Effector memory CD8-positive, alpha-beta T cell (primary cell): ENCODE results near the gene PTPRE.

Experiments
- ATAC-seq: fragments of 150-1000 bp; cut with Tn5 transposase; replicated peaks from 2 replicates; pipeline ENCODE4 v1.10.0; 2021; ENCODE audit warnings: mild to moderate bottlenecking, moderate library complexity
- DNase-seq, 3 experiments: peaks; one replicate each; pipeline ENCODE4 v3.0.0; 2021
- H3K27ac Mint-ChIP-seq, 2 donors: one replicate each; pipeline ENCODE4 v1.8.0; 2022; ENCODE audit warnings: mild to moderate bottlenecking in 2 of 2, mixed read lengths in 2 of 2, moderate library complexity in 2 of 2
- H3K27me3 Mint-ChIP-seq, 2 donors: one replicate each; pipeline ENCODE4 v1.8.0; 2022; ENCODE audit warnings: mixed read lengths in 2 of 2
- H3K36me3 Mint-ChIP-seq: one replicate; pipeline ENCODE4 v1.8.0; 2022; ENCODE audit warnings: mild to moderate bottlenecking, moderate library complexity, mixed read lengths; ENCODE audit not compliant: insufficient read depth
- H3K4me1 Mint-ChIP-seq, 2 donors: one replicate each; pipeline ENCODE4 v1.8.0; 2022; ENCODE audit warnings: low read depth in 2 of 2, mixed read lengths in 2 of 2
- H3K4me3 Mint-ChIP-seq, 2 donors: one replicate each; pipeline ENCODE4 v1.8.0; 2022; ENCODE audit warnings: mild to moderate bottlenecking in 2 of 2, mixed read lengths in 2 of 2, moderate library complexity in 2 of 2
- H3K9me3 Mint-ChIP-seq, 2 donors: one replicate each; pipeline ENCODE4 v1.8.0; 2022; ENCODE audit warnings: mixed read lengths in 2 of 2

PTPRE gene

DNA sequence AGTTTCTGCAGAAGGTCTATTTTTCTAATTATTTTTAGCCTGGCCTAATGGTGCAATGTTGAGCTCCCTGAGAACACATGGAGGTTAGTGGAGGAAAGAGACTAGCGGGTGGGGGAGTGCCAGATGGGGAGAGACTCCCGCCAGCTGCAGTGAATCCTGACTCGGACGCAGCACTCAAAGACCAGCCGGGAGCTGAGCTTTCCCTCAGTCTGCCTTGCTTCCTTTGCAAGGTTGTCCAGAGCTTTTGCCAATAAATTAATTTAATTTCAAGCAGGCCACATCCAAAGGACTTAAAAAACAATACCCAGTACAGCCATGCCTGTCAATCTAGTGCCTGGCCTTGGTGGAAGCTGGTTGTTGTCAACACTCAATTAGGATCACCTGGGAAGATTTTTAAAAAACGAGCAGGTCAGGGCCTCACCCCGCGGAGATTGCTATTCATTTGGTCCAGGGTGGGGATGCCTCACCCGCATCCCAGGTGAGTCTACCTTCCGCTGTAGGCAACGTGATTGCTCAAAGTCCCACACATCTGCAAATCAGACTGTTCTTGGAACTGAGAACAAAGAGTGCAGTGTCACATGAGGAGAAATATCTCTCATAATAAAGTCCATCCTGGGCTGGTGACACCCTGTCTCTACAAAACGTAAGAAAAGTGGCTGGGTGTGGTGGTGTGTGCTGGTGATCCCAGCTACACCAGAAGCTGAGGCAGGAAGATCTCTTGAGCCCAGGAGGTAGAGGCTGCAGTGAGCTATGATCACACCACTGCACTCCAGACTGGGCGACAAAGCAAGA is 18.2 kb upstream of the PTPRE start:
- ATAC-seq (no peak), DNase-seq (no peak)
- Mint-ChIP-seq H3K27ac (no peak overlapping the region), H3K4me1 (no peaks in the 10 kb centered on the region), H3K4me3 (no peak overlapping the region), H3K9me3 (no peaks in the 10 kb centered on the region), H3K36me3 (no peaks in the 10 kb centered on the region), H3K27me3 (peaks cover 20 to 46% of the 10 kb centered on the region in 2 donors)

DNA sequence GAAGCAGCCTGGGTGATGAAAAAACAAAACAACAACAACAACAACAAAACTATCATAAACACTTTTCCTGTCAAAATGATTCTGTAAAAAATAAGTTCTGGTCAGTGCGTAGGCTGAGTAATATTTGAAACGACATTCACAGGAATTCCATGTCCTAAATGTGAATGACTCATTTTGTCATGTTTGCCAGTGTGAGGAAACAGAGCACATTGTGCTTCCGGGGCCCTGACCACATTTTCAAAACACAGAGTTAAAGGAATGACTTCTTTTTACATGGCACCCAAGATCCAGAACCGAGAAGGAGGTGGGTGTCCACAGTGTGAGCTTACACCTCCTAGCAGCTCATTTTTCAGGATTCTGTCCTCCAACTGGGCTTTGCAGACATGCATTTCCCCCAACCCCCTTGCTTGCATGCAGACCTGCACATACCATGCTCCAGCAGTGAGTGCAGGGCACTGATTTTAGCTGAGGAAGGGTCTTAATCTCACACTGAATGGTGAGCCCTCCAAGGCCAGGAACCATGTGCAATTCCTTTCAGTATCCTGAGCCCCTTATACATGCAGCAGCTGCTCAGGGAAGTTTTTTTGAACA is 17.2 kb upstream of the PTPRE start:
- Mint-ChIP-seq H3K4me3 (no peak overlapping the region), H3K36me3 (no peaks in the 10 kb centered on the region)
- no peak for DNase-seq

DNA sequence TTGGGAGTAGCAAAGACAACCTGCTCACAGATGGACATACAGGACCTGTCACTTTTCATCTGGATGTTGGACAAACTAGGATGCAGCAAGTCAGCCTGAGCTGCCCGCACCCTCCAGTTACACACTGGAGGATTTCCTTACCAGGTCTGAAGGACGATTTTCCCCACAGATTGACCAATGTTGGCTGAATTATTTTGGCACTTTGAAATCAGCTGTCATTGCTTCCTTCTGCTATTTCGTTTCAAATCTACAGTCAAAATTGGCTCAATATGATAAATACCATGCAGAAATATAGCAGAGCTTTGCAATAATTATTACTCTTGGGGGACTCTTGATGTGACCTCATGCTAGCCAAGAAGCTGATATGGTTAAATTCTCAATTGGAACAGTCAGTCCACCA is 16.7 kb upstream of the PTPRE start:
- Mint-ChIP-seq H3K36me3 (no peaks in the 10 kb centered on the region), H3K9me3 (no peaks in the 10 kb centered on the region), H3K4me1 (no peaks in the 10 kb centered on the region), H3K27me3 (peaks cover 22 to 59% of the 10 kb centered on the region in 2 donors), H3K4me3 (no peak overlapping the region), H3K27ac (no peak overlapping the region)
- no peak for DNase-seq
- no peak for ATAC-seq

More for the DNA sequence above, 17.2 kb upstream of the PTPRE start:
- no peak overlapping the region for H3K27ac Mint-ChIP-seq
- ATAC-seq, result no peak
- H3K4me1 Mint-ChIP-seq, result no peaks in the 10 kb centered on the region
- H3K9me3 Mint-ChIP-seq, result no peaks in the 10 kb centered on the region
- peaks cover 23 to 54% of the 10 kb centered on the region in 2 donors for H3K27me3 Mint-ChIP-seq

DNA sequence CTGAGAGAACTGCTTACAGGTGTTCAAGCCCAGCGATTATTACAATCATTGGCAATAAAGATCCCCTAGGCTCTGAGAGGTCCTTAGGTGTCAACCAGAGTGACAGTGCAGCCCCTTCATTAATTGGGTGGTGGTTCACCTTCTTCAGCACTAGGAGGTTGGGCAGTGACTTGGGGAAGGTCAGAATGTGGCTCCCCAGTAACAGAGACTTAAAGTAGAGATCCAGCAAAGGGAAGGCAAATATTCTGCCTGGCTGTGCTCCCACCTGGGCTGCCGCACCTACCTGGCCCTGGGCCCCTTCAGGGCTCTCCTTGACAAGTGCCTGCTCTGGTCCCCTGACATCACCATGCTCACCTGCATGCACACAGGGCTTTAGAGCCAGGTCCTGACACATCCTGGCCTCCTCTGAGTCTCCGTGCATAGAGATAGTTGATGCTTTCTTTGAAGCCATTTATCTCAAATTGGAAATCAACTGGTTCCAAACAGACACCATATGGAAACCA is 16.0 kb upstream of the PTPRE start:
- ATAC-seq (no peak), DNase-seq (no peak)
- Mint-ChIP-seq H3K9me3 (no peaks in the 10 kb centered on the region), H3K27ac (no peak overlapping the region), H3K27me3 (peaks cover 17 to 60% of the 10 kb centered on the region in 2 donors), H3K36me3 (no peaks in the 10 kb centered on the region), H3K4me1 (no peaks in the 10 kb centered on the region), H3K4me3 (no peak overlapping the region)

DNA sequence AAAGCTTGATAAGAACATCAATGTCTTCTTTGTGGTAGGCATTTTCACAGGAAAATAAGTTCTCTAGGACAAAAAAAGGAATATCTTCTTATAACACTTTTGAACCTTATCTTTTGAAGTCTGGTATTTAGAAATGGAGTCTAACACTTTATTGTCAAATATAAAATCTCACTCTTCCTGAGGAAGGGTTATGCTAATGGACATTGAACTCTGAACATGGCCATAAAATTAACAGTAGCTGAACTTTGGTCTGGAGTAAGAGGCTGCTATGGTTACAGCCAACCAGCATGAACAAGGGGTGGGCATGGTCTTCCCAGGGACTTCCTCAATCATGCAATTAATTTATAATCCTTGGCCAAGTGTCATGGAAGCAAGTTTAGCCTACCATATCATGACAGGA is 14.2 kb upstream of the PTPRE start, which contains the start of gene CLRN3:
TSS of gene CLRN3 (minus strand) at position 199 of the 400 bp plus-strand sequence. CDS start at position 42, 157 bp downstream.
- Mint-ChIP-seq H3K27me3 (peaks cover 14 to 43% of the 10 kb centered on the region in 2 donors), H3K4me3 (no peak within 1 kb of the TSS), H3K4me1 (no peaks in the 10 kb centered on the region), H3K36me3 (no peaks in the 10 kb centered on the region), H3K27ac (no peak within 1 kb of the TSS), H3K9me3 (no peaks in the 10 kb centered on the region)
- DNase-seq (no peak), ATAC-seq (no peak)

DNA sequence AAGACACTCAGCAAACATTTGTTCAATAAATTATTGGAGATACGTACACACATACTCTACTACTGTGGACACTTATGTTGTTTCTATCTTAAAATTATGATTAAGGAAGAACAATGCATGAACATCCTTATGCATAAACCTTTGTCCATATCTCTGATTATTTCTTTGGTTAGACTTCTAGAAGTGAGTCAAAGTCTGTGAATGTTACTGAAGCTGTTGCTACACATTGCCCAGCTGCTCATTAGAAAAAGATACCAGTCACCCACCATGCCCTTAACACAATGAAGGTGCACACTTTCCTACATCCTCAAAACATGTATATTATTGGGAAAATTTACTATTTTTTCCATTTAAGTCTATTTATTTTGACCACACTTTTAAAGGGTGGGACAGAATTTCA is 12.8 kb upstream of the PTPRE start:
- H3K27ac Mint-ChIP-seq, result no peak overlapping the region
- H3K4me3 Mint-ChIP-seq, result no peak overlapping the region
- no peak for ATAC-seq
- H3K36me3 Mint-ChIP-seq, result peaks cover 3% of the 10 kb centered on the region
- peaks cover 28 to 43% of the 10 kb centered on the region in 2 donors for H3K27me3 Mint-ChIP-seq
- DNase-seq, result no peak
- no peaks in the 10 kb centered on the region for H3K4me1 Mint-ChIP-seq
- H3K9me3 Mint-ChIP-seq, result no peaks in the 10 kb centered on the region

DNA sequence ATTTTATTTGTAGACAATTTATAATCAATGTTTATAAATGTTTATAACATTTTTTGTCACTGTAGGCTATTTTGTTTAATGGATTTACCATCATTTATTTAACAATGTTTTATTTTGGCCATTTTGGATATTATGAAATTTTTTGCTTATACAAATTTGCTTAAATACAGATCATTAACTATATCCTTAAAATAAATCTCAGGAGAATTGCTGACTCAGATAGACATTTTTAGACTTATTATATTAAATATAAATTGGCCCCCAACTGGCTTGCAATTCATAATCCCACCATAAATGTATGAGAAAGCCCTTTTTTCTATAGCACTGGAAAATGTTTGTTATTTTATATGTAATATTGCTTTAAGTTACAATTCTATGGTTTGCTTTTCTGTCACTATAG is 10.3 kb upstream of the PTPRE start:
- no peaks in the 10 kb centered on the region for H3K4me1 Mint-ChIP-seq
- peaks cover 37 to 53% of the 10 kb centered on the region in 2 donors for H3K27me3 Mint-ChIP-seq
- no peaks in the 10 kb centered on the region for H3K9me3 Mint-ChIP-seq
- ATAC-seq (no peak), DNase-seq (no peak)
- H3K27ac Mint-ChIP-seq, result no peak overlapping the region
- H3K4me3 Mint-ChIP-seq, result no peak overlapping the region
- H3K36me3 Mint-ChIP-seq, result peaks cover 3% of the 10 kb centered on the region

DNA sequence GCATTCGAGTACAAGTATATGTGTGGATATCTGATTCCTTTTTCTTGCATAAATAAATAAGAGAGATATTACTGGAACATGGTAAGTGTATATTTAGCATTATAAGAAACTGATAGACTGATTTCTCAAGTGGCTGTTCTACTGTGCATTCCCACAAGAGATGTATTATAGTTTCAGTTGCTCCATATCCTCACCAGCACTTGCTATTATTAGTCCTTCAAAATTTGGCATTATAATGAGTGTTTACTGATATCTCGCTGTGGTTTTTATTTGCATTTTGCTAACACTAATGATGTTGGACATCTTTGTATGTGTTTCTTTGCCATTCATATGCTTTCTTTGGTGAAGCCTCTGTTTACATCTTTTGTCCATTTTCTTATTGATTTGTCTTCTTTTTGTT is 9.7 kb upstream of the PTPRE start:
- H3K9me3 Mint-ChIP-seq, result no peaks in the 10 kb centered on the region
- no peak overlapping the region for H3K4me3 Mint-ChIP-seq
- H3K27ac Mint-ChIP-seq, result no peak overlapping the region
- H3K27me3 Mint-ChIP-seq, result peaks cover 37 to 57% of the 10 kb centered on the region in 2 donors
- H3K4me1 Mint-ChIP-seq, result no peaks in the 10 kb centered on the region
- DNase-seq (no peak), ATAC-seq (no peak)
- H3K36me3 Mint-ChIP-seq, result peaks cover 3% of the 10 kb centered on the region

DNA sequence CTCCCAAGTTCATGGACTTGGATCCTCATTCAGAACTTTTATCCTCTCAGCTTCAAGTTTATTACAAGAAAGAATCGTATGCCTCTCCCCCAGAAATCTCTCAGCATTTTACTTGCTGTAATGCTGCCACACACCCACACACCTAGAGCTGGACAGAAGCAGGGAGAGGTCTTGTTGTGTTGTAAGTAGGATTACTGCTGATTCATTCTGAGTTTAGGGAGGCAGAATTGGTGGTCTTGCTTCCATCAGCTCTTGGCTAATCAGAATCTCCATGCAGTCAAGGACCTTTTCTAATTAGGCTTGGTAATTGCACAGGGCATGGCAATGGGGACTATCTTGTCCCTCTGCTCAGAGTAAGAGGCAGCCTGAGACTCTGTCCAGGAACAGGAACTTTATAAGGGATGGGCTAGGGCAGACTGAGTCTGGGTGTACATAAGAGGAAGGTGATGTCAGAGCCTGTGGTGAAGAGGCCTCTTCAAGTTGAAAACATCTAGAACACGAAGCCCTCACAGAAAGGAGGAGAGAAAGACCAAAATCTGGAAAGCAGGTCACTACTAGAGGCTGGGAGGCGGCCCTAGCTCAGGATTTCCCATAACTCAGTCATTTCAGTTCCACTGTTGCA is 7.0 kb upstream of the PTPRE start:
- no peak for DNase-seq
- no peak for ATAC-seq
- Mint-ChIP-seq H3K4me1 (no peaks in the 10 kb centered on the region), H3K36me3 (peaks cover 3% of the 10 kb centered on the region), H3K27me3 (peaks cover 45 to 66% of the 10 kb centered on the region in 2 donors), H3K9me3 (no peaks in the 10 kb centered on the region), H3K27ac (no peak overlapping the region), H3K4me3 (no peak overlapping the region)

DNA sequence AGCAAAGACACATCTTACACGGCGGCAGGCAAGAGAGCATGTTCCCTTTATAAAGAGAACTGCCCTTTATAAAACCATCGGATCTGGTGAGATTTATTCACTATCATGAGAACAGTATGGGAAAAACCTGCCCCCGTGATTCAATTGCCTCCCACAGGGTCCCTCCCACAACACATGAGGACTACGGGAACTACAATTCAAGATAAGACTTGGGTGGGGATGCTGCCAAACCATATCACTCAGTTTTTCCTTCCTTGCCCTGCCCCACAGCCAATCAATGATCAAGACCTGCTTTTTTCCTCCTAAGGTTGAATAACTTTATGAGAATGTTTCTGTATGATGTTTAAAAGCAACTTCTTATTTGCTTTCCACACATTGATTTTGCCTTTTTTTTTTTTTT is 3.1 kb upstream of the PTPRE start:
- H3K4me3 Mint-ChIP-seq, result no peak overlapping the region
- no peak overlapping the region for H3K27ac Mint-ChIP-seq
- H3K27me3 Mint-ChIP-seq, result peaks cover 51 to 77% of the 10 kb centered on the region in 2 donors
- H3K9me3 Mint-ChIP-seq, result no peaks in the 10 kb centered on the region
- no peaks in the 10 kb centered on the region for H3K4me1 Mint-ChIP-seq
- ATAC-seq (no peak), DNase-seq (no peak)
- H3K36me3 Mint-ChIP-seq, result peaks cover 4% of the 10 kb centered on the region

DNA sequence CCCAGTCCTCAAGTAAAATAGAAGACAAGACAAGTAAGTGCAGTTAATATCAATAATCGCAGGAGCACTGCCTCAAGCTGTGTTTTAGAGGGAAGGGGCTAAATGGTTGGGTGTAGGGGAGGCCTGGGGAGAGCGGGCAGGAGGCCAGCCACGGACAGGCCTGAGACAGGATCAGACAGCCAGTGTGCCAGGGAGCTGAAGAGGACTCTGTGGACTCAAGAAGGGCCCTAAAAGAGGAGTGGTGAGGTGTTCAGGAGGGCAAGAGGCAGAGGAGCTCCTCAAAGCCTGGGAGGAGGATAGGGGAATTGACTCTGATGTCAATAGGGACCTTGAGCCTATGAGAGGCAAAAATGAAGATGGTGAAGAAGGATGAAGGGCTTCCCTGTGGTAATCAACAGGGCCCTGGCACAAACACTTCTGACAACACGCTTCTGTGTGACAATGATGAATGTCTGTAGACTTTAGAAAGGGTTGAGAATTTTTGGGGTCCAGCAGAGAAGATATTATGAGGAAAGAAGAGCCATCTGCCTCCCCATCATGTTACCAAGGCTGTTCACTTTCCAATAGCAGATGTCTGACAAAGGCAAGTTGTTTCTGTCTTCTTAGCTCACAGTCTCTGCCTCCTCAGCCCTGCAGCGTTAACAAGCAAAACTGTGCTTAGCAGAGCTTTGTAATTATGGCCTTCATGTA is 2.4 kb upstream of the PTPRE start:
- Mint-ChIP-seq H3K36me3 (peaks cover 4% of the 10 kb centered on the region), H3K4me3 (no peak overlapping the region), H3K27me3 (peaks cover 47 to 77% of the 10 kb centered on the region in 2 donors)

DNA sequence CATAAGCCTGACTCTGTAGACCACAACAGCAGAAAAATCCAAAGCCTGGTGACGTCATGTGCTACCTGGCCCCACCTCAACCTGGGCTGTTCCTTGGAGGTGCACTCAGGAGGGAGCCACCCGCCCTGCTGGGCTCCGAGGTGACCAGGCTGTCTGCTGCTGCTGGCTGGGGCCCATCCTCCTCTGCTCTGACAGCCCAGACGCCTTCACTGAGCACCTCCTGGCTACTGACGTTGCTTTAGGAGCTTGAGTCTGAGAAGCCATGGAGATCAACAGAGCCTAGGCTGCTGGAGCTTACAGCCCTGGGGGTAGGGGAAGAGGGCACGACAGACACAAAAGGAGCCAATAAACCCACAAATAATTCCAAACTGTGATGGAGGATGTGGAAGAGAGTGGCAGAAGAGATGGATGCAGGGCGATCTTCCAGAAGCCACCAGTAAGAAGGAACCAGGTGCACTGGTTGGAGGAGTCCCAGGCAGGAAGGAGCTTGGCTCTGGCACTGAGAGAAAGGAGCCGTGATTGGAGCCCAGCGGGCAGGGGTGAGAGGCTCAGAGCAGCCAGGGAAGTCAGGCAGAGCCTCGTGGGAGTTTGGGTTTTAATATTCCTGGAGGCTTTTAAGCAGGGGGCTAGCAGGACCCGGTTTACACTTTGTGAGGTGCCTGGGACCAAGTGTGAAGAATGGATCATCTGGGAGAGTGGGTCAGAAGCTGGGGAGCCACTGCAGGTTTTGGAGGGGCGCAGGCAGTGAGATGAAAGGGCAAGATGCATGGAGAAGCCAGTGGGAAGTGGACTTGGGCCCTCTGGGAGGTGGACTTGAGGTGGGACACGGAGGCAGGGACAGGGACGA is 1.7 kb upstream of the PTPRE start:
- ATAC-seq (no peak), DNase-seq (no peak)
- Mint-ChIP-seq H3K4me1 (no peaks in the 10 kb centered on the region), H3K9me3 (no peaks in the 10 kb centered on the region), H3K36me3 (peaks cover 4% of the 10 kb centered on the region), H3K4me3 (peak overlapping the region in 1 of 2 donors; percentile 2), H3K27ac (no peak overlapping the region), H3K27me3 (peaks cover 43 to 73% of the 10 kb centered on the region in 2 donors)

More for the DNA sequence above, 2.4 kb upstream of the PTPRE start:
- ATAC-seq, result no peak
- H3K4me1 Mint-ChIP-seq, result no peaks in the 10 kb centered on the region
- no peak for DNase-seq
- no peaks in the 10 kb centered on the region for H3K9me3 Mint-ChIP-seq
- H3K27ac Mint-ChIP-seq, result no peak overlapping the region
